Measurements from ENCODE around the gene PPP3R1. TPM values are rescaled to one million over a fixed set of nuclear protein-coding genes. Genes with fewer than 3 reads are reported as not detected.
A peak's percentile ranks its signal among the peaks of the same experiment; 100 is the strongest.
"Not testable (repeated sequence)": the region's sequence is repeated elsewhere in the genome, so short reads cannot be mapped to it uniquely, and the experiment has no call there.

PPP3R1 gene
- polyA plus RNA-seq, 5 donors = 57.7 to 69.1 (median 62.7) TPM

DNA sequence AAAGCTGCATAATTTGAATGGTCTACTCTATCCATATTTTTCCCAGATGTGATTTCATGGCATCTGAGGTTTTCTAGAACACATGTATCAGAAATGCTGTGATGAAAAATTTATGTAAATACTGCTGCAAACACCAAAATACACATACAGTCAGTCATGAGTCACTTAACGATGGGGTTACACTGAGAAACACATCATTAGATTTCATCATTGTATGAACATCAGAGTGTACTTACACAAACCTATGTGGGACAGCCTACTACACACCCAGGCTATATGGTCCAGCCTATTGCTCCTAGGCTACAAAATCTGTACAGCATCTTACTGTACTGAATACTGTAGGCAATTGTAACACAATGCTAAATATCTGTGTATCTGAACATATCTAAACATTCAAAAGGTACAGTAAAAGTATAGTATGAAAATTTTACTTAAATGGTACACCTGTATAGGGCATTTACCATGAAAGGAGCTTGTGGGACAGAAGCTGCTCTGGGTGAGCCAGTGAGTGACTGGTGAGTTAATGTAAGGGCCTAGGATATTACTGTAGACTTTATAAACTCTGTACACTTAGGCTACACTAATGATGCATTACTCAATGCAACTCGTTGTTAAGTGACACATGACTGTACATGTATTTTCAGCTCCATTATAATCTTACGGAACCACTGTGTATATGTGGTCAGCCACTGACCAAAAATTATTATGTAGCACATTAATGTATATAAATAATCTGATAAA is 61.2 kb downstream of the PPP3R1 start:
- no peak for DNase-seq

- DNase-seq = no peak
Measured at GRCh38 chr2:68189991-68190784, 62.1 kb downstream of the PPP3R1 start.

DNA sequence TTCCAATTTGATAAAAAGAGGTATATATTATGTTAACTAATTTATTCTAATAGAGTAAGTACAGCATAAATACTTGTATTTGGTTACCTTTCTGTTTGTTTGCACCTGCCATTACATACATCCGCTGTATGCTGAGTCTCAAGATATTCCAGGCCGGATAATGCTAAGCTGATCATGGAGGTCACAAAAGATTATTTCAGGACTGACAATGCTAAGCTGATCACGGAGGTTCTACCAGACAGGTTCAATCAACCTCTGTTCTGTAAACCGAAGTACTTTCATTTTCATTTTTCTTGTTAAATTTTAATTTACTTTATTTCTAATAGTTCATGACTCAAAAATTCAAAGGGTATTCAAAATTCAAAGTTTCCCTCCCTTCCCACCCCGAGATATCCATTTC is 63.5 kb downstream of the PPP3R1 start:
- DNase-seq = no peak

- DNase-seq = no peak
Measured at GRCh38 chr2:68187329-68187728, 65.0 kb downstream of the PPP3R1 start.

- DNase-seq = no peak
Measured at GRCh38 chr2:68185541-68186164, 66.7 kb downstream of the PPP3R1 start.

DNA sequence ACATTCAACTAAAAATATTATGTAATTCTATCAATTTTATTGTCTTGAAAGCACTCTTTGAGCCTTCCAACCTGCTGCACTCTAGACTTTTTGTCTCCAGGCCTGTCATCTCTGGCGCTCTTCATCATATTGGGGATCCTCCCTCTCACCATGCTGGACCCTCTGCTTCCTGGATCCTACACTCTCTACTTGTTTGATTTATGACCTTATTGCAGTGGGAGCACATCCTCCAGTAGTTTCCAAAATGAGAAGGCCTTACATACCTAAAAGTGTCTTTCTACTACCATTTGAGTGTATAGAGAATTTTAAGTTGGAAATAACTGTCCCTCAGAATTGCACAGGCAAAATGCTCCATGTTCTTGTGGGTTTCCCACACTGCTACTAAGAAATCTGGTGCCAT is 69.4 kb downstream of the PPP3R1 start:
- DNase-seq = no peak

DNA sequence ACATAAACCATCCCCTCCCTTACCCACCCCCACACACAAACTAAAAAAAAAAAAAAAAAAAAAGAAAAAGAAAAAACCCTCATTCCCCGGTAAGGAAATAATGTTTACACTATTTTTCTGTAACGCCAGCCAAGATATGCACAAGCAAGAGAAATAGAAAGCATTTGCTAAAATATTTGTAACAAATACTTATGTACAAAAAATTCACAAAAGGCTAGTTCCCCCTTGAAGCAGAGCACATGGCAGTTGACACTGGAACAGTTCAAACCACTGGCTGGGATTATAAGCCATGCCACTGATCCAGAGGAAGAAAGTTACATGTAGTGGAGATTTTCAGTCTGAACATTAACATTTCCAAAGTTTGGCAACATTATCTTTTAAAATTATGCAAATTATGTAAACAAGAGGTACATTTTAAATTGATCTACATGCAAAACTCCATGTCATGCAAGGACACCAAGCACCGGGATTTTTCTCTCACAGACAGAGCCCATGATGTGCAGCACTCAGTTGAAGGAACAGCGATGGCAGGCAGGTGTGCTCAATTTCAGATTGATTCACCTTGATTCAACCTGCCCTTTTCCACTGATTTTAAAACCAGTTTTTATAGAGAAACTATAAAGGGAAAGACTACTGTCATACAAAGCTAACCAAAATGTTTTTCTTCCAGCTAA is 73.2 kb downstream of the PPP3R1 start:
- no peak for DNase-seq

- DNase-seq = no peak
Measured at GRCh38 chr2:68178432-68178831, 73.9 kb downstream of the PPP3R1 start.

DNA sequence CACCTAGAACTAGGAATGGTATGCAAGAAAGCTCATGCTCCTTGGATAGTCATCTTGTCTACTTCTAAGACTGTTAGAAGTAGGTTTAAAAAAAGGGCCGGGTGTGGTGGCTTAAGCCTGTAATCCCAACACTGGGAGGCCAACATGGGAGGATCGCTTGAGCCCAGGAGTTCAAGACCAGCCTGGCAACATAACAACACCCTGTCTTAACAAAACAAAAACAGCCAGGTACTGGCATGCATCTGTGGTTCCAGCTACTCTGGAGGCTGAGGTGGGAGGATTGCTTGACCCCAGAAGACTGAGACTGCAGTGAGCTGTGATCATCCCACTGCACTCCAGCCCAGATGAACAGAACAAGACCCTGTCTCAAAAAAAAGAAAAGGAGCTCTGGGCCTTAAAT is 74.8 kb downstream of the PPP3R1 start:
- DNase-seq = no peak

DNA sequence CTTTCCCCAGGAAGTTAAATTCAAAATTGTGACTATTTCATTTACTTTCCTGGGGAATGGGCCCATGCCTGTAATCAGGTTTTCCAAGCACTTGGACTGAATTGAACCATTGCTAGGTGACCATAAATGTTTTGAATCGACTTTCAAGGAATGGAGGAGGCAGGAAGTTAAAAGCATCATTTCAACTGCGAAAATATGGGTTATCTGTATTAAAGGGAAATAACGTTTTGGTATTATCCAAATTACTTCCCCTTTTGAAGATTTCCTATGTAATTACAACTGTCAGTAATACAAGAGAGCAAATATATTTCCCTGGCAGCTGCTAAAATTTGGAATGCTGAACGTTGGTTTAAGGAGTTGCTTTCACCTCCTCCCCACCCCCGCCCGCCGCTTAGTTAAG is 75.7 kb downstream of the PPP3R1 start:
- DNase-seq = no peak

GRCh38 chr2:68175210-68175609 is 77.1 kb downstream of the PPP3R1 start:
- not testable (repeated sequence) for DNase-seq

- no peak for DNase-seq
Measured at GRCh38 chr2:68172990-68173700, 79.2 kb downstream of the PPP3R1 start.

GRCh38 chr2:68172521-68172920 is 79.8 kb downstream of the PPP3R1 start:
- DNase-seq = no peak

GRCh38 chr2:68171684-68172083 is 80.6 kb downstream of the PPP3R1 start:
- DNase-seq = no peak

DNA sequence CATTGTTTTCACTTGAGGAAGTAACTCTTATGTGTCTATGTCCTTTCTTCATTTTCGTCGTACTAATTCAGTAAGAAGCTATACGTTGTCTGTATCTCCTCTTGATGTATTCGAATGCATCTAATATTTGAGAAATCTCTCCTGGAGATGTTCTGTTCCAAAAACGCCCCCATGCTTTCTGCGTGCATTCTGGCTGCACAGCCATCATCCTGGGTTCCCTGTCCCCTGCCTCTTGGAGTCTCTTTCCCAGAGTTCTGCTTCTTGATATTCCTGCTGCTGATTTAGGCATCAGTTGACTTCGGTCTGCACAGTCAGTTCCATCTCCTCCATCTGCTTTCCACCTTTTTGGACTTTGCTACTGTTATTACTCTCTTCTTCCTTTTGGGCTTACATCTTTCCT is 81.2 kb downstream of the PPP3R1 start:
- no peak for DNase-seq

GRCh38 chr2:68169308-68169707 is 83.0 kb downstream of the PPP3R1 start:
- DNase-seq = no peak

DNA sequence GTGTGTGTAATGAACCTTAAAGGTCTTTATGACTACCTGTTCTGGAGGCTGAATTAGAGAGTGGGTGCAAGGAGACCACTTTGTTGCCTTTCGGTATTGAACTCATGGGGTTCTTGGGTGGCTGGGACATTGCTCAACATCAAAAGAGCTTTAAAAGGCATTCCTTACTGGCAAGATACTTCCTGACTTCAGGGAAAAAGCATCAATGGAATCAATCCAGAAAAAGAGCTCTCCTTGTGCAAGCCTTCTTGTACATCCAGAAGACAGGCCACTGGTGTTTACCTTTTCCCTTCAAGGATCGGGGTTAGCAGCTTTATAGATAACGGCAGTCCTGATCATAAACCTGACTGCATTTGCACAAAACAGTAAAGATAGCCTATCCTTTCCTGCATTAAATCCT is 85.1 kb downstream of the PPP3R1 start:
- DNase-seq = no peak

DNA sequence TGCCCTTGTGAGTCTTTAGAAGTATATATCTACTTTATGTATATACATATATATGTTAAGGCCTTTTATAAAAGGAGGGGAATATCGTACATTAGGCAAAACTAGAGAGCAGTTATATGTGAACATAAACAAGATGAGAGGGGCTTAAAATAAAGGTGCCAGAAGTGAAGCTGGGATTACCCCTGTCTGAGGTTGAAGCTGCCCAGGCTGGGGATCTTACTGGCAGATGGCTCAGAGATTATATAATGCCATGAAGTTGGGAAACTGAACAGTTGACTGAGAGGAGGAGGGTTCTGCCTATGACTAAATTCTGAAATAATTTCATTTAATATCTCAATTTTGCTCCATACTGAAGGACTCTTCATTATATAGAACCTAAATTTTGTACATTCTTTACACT is 88.7 kb downstream of the PPP3R1 start:
- DNase-seq = no peak

GRCh38 chr2:68158134-68158447 is 94.2 kb downstream of the PPP3R1 start:
- DNase-seq = no peak

- DNase-seq = peak; percentile 97 to 98
Measured at GRCh38 chr2:68157402-68158133, 94.8 kb downstream of the PPP3R1 start, which contains the start of gene PNO1. PNO1 (plus strand) TSS chr2:68157888; CDS start chr2:68157935, 47 bp downstream.

GRCh38 chr2:68157002-68157401 is 95.3 kb downstream of the PPP3R1 start:
- no peak for DNase-seq
